ENCODE results near the gene NR2C2.
A peak's percentile ranks its signal among the peaks of the same experiment; 100 is the strongest.

Gene NR2C2

DNA sequence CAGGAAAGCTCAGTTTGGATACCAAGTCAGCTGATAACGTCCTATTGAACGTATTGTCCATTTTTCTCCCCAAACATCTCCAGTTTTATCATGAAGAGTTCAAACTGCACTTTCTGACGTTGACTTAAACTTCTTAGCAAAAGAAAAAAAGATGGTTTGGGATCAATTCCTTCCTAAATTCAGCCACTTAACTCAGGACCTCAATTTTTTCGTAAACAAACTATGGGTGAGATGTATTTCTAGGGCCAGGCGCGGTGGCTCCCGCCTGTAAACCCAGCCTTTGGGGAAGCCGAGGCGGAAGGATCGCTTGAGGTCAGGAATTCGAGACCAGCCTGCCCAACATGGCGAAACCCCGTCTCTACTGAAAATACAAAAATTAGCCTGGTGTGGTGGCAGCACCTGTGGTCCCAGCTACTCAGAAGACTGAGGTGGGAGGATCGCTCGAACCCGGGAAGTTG is 118.2 kb downstream of the NR2C2 start:
- no peak for DNase-seq (ENCODE audit: low read depth)
- H3K4me3 ChIP-seq (ENCODE audit: low read depth, low read length) = peak overlapping the region; percentile 66
- TF ChIP-seq, protein P1, sequence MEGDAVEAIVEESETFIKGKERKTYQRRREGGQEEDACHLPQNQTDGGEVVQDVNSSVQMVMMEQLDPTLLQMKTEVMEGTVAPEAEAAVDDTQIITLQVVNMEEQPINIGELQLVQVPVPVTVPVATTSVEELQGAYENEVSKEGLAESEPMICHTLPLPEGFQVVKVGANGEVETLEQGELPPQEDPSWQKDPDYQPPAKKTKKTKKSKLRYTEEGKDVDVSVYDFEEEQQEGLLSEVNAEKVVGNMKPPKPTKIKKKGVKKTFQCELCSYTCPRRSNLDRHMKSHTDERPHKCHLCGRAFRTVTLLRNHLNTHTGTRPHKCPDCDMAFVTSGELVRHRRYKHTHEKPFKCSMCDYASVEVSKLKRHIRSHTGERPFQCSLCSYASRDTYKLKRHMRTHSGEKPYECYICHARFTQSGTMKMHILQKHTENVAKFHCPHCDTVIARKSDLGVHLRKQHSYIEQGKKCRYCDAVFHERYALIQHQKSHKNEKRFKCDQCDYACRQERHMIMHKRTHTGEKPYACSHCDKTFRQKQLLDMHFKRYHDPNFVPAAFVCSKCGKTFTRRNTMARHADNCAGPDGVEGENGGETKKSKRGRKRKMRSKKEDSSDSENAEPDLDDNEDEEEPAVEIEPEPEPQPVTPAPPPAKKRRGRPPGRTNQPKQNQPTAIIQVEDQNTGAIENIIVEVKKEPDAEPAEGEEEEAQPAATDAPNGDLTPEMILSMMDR (IDR thresholded peaks at IDR 0.05; ENCODE audit: insufficient read depth, low read depth, low read length, missing control alignments) = no peak

DNA sequence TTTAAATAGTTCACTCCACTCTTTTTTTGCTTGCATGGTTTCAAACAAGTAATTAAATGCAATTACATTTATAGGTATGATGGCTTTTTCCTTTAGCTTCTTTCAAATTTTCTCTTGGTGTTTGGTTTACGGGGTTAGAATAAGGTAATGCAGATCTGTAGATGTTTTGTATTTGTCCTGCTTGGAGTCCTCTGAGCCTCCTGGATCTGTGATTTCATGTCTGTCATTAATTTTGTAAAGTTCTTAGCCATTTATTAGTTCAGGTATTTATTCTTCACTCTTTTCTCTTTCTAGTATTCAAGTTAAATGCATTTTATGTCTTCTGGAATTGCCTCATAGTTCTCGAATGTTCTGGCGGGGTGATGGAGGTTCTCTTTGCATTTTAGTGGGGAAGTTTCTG is 119.1 kb downstream of the NR2C2 start:
- no peak overlapping the region for H3K4me3 ChIP-seq (ENCODE audit: low read depth, low read length)
- no peak for DNase-seq (ENCODE audit: low read depth)
- TF ChIP-seq, protein P1 (IDR thresholded peaks at IDR 0.05; ENCODE audit: insufficient read depth, low read depth, low read length, missing control alignments) = no peak

DNA sequence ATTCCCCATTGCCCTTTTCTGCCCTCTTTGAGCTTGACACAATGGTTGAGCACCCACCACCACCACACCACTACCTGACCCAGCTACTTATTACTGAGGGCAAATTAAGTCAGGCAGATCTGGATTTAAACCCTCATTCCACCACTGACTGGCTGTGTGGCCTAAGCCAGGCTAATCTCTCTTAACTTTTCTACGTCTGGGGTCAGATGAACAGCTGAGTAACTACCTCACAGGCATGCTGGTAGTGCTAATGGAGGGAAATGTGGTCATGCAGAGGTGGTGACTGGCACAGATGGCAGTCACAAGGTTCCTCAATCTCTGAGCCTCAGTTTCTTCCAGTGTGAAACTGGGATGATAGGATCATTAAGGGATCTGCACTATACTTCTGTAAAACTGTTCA is 122.1 kb downstream of the NR2C2 start:
- TF ChIP-seq, protein P1 (IDR thresholded peaks at IDR 0.05; ENCODE audit: insufficient read depth, low read depth, low read length, missing control alignments) = no peak
- H3K4me3 ChIP-seq (ENCODE audit: low read depth, low read length) = no peak overlapping the region
- DNase-seq (ENCODE audit: low read depth) = no peak

DNA sequence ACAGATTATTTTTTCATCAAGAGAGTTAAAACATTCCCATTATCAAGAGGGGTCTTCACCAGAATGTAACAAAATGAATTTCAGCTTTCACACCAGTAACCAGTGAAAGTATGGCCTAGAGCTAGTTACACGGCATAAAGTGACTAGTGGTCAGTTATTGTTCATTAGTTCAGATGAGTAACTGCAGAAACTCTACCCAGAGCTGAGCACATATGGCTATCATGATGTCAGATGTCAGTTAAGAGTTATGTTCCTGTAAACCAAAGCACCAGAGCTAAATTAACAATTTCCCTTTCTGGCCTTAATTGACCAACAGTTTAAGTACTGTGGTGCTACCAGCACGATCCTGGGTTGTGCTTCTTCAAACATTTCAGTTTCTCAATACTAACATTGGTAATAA is 124.3 kb downstream of the NR2C2 start:
- no peak overlapping the region for H3K4me3 ChIP-seq (ENCODE audit: low read depth, low read length)
- TF ChIP-seq, protein P1 (IDR thresholded peaks at IDR 0.05; ENCODE audit: insufficient read depth, low read depth, low read length, missing control alignments) = no peak
- no peak for DNase-seq (ENCODE audit: low read depth)

DNA sequence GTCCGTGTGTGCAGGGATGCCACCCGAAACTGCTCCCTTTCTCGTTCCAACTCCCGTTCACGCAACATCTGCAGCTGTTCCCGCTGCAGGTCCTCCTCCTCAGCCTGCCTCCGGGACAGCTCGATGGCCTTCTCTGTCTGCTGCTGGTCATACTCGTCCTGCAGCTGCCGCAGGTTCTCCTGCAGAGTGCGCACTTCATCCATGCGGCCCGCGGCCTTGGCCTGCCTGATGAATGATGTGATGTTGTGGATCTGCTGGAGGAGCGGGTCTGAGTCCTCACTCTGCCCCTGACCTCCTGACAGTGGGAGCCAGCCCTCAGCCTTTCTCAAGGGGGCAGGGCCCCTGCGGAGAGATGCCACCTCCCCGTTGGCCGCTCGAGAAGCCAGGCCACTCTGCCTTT is 127.1 kb downstream of the NR2C2 start:
- DNase-seq (ENCODE audit: low read depth) = no peak
- no peak overlapping the region for H3K4me3 ChIP-seq (ENCODE audit: low read depth, low read length)
- TF ChIP-seq, protein P1 (IDR thresholded peaks at IDR 0.05; ENCODE audit: insufficient read depth, low read depth, low read length, missing control alignments) = no peak

DNA sequence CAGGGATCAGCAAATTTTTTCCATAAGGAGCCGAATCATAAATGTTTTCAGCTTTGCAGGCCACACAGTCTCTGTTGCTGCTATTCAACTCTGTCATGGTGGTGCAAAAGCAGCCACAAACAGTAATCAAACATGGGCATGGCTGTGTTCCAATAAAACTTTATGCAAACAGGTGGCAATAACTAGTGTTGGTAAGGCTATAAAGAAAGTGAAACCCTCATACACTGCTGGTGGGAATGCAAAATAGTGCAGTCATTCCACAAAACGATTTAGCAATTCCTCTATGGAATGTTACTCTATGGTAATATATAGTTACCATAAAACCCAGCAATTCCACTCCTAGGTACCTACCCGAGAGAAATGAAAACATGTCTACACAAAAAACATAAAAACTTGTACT is 131.7 kb downstream of the NR2C2 start:
- TF ChIP-seq, protein P1 (IDR thresholded peaks at IDR 0.05; ENCODE audit: insufficient read depth, low read depth, low read length, missing control alignments) = no peak
- no peak for DNase-seq (ENCODE audit: low read depth)
- no peak overlapping the region for H3K4me3 ChIP-seq (ENCODE audit: low read depth, low read length)

DNA sequence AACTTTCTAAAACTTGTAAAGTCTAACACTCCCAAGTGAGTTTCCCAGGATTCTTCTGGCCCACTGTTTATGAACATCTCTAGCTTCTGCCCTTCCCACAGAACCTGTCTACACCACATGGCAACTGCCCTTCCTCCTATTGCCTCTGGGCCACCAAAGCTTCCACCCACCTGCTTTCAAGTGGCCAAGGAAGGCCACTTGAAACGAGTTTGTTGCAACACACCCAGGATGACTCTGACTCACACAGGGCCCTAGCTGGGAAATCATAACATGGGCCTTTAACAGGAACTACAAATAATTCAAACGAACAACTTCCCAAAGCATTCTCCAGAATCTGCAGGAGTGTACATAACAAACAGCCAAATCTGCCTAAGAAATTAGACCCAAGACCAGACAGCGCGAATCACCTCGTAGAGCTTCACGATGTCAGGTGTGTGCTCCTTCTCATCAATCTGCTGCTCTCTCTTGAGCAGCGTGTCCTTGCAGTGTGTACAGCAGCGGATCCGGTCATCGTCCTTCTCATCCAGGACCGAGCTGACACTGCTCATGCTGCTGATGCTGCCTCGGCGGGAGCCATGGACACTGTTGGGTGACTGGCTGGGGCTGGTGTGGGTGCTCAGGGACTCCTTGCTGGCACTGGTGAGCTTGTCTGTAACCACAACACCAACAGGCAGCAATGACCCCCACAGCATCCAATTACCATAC is 134.7 kb downstream of the NR2C2 start:
- no peak for DNase-seq (ENCODE audit: low read depth)
- H3K4me3 ChIP-seq (ENCODE audit: low read depth, low read length) = no peak overlapping the region
- TF ChIP-seq, protein P1 (IDR thresholded peaks at IDR 0.05; ENCODE audit: insufficient read depth, low read depth, low read length, missing control alignments) = no peak

Data from GM12865 (cell line).